HG02981 (cell line): ENCODE measurements around the gene AKAIN1.

Source experiments
- ATAC-seq: cut with Tn5 transposase; IDR thresholded peaks from one replicate; pipeline ENCODE4 v1.9.1; 2021; ENCODE audit warnings: mild to moderate bottlenecking, moderate library complexity; ENCODE audit not compliant: unreplicated experiment

AKAIN1 gene

DNA sequence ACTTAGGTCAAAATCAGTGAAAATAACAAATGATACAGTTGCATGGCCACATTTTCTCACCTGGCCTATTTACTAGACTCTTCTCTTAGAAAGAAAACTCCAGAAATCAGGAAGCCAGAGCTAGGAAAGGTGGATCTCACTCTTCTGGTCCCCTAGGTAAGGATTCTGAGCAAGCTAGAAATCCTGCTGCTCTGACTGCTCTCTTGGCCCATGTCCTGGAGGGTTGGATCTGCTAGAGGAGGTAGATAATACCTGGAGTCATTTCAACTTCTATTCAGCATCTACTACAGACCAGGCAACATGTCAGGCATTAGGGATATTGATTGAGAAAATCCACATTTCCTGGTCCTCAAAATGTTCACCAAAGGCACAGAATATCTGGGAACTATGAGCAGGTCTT is 34.9 kb downstream of the AKAIN1 start:
- no peak for ATAC-seq

DNA sequence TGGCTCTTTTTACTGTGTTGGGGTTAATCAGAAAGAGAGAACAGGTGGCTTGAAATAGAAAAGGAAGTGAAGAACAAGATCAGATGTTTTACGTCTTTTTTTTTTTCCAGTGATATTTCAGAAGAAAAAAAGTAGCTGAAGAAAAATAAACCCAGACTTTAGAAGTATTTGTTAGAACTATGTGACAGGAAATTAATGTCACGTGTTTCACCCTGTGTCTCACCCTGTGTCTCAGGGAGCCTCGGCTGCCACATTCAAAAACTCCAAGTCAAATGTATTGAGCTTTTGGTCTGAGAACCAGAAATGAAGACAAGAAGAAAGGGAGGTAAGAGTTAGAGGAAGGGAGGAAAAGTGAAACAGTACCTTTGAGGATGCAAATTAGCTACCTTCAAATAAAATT is 38.0 kb downstream of the AKAIN1 start:
- no peak for ATAC-seq

DNA sequence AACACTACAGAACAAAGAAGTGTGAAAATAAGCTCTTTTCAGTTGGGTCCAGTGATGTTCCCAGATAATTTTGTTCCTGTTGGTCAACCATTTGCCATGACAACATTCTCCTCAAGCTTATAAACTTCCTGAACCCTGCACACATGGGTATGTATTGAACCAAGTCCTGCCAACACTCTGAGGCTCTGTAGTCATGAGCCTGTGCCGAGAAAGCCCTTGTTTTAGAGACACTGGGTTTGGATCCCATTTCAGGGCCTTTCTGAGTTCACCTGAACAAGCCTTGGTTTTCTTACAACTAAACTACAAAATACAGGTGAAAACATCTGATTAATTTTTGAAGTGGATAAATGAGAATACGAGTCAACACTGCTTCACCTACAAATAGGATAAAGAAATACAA is 38.5 kb downstream of the AKAIN1 start:
- no peak for ATAC-seq

DNA sequence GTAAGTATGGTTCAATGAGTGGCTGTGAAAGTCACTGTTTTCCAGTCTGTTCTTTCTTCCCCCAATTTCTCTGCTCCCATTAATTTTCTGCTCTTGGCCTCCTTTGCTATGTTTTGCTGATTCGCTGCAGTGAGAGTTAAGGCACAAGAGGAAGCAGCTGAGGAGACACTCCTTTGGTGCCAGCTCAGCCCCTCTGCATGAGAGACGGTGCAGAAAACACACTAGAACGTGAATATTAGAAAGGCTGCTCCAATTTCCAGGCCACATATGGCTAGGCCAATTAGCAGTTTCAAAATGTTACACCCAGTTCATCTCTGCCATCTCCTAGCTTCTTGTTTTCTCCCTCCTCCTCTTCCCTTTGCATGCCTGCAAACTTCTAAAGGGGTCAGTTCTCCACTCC is 38.9 kb downstream of the AKAIN1 start:
- ATAC-seq: no peak

DNA sequence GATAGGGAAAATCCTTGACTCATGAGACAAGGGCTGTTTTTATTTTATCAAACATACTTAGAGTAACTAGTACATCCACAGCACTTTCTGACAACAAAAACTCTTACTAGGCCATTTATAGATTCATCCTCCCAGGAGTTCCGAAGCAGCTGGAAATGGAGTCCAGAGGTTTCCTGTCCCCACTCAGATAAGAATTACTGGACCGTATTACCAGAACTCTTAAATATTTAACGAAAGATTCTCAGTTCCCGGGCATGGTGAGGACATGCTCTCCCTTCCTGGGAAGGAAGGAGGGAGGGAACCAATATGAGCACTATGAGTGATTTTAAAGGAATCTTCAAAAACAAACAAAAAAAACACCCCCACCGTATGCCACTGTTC is 41.2 kb downstream of the AKAIN1 start:
- no peak for ATAC-seq

DNA sequence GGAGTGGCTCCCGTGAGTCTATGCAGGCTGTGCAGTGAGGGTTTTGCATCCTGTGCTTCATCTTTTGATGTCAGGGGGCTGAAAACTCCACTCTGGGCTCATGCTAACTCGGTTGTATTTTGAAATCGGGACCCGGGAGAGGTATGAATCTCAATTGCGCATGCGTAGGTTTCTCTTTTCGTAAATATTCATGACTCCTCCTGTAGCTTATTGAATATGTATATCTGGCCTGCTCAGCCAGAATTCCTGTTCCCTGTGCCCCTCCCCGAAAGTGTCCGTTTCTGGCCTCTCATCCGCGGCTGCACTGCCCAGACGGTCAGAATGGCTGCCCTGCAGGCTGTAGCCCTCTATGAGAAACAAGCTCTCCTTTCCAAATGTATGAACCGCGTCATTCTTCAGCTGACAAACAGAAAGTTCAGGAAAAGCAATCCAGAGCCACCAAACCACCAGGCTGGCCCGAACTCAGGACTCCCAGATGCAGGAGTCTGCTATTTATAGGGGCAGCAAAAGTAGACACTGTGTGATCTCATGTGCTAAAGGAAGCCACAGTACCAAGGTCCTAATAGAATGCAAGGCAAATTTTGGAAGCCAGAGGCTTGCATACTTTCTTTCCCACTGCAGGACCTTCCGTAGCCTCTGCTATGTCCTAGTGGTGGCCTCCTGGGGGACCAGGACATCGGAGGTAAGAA is 41.7 kb downstream of the AKAIN1 start:
- no peak for ATAC-seq

DNA sequence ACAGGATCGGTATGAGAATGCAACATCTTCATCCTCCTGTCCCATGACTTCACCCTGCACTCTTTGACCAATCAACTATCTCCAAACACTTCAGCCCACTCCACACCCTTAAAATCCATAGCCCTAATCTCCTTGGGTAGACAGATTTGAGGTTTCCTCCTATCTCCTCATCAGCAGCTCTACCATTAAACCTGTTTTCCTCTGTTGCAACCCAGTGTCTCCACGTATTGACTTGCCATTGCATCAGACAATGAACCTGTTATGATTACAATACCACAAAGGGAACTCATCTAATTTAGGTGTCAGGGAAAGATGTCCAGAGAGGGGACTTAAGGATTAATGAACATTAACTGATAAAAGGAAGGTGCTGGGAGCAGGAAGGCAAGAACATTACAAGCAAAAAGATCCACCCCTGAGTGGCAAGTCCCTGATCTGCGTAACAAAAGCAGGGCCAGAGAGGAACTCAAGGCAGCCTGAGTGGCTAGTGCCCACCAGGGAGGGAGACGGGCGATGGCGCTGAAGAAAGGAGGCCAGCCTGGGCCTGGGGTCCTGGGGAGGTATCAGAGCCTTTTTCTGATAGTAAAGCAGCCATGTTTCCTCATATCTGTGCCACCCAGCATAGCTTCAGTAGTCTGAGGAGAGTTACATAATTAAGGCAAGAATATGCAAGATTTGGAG is 44.6 kb downstream of the AKAIN1 start:
- ATAC-seq: no peak

DNA sequence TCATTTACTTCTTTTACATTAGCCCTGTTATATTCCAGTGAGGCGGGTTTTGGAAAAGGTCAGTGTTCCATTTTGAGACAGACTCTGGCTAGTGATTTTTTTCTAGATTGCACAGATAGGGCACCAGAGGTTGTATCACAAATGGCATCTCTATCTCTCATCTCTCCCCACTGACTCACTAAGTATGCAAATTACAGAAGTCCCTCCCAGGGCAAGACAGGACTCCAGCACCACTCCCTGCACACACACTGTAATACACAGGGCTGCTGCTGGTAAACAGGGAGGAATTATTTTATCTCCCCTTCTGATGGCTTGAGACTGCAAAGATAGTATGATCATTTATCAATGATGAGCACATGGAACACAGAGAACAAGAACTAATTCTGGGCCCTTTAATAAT is 46.2 kb downstream of the AKAIN1 start:
- no peak for ATAC-seq

DNA sequence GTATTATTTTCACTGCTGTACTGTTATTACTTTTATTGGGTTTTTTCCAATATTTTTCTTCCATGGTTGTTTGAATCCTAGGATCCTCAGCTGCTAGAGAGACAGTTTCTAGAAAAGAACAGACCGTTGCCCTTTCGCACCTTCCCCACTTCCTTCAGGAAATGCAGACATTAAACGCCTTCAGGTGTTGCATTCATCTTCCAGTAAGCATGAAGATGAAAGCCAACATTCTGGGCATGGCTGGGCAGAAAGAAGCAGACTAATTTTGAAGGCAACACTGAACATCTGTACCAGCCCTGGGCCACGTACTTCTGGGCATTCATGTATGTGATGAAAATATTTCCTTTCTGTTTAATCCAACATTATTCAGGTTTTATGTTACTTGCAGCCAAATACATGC is 51.0 kb downstream of the AKAIN1 start:
- no peak for ATAC-seq

DNA sequence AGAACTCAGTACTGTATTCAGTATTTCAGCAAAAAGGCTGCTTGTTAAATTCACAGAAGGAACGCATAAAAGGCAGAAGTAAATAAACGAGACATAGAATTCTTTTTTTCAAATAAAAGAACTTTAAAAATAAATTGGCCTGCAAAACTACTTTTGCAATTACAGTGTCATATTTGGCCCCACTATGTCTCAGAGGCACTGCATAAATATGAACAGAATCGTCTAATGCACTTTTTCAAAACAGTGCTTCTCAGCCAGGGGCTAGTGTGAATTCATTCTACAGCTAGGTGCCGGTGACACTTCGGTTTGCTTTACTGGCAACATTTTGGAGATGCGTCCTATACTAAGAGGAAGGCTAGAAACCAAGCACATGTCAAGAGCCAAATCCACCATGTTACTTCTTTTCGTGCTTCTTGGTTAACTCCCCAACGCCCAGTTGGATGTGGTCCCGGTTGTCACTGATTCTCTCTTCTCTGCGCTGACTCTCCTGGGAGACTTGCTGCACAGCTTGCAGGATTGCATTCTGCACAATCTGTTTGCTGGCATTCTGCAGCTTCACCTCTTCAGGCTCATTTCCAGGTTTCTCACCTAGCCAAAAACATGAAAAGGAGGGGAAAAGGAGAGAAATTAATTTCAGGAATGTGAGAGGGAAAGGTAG is 51.8 kb downstream of the AKAIN1 start:
- ATAC-seq: no peak

DNA sequence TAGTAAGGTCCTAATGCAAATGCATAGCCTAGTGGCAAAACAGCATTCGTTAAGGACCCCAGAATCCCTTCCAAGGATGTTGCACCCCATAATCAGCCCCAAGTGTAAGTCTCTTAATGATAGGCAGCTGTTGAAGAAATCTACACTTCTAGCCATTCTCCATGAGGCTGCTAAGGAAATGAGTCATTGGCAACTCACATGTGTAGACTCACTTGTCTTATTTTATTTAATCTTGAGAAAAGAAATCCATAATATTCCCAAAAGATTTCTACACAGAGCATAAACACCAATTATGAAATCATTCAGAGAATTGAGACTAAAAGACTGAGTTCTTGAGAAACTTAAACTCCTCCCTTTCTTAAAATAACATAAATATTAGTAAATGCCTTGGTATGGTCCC is 52.4 kb downstream of the AKAIN1 start:
- ATAC-seq: no peak

DNA sequence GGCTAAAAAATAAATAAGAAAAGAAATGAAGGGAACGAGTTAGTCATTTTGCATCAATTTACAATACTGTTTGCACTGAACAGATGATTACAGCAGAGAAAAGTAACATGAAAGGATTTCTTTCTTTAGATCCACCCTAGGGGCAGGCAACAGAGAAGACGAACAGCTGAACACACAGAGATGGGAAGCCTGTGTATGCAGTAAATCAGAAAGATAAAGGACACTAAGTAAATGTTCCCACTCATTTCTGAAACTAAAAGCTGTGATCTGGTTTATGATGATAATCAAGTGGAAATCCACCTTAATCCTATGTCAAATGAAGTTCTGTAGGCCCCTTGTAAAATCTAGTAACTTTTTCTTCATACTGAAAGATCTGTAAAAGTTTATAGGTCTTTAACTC is 54.2 kb downstream of the AKAIN1 start:
- no peak for ATAC-seq

DNA sequence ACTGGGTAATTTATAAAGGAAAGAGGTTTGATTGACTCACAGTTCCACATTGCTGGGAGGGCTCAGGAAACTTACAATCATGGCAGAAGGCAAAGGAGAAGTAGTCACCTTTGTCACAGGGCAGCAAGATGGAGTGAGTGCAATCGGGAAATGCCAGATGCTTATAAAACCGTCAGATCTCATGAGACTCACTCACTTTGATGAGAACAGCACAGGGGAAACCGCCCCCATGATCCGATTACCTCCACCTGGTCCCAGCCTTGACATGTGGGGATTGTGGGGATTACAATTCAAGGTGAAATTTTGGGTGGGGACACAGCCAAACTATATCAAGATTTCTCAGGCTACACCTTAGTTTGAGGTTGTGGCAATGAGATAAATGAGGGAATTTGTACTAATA is 54.9 kb downstream of the AKAIN1 start:
- ATAC-seq: no peak

DNA sequence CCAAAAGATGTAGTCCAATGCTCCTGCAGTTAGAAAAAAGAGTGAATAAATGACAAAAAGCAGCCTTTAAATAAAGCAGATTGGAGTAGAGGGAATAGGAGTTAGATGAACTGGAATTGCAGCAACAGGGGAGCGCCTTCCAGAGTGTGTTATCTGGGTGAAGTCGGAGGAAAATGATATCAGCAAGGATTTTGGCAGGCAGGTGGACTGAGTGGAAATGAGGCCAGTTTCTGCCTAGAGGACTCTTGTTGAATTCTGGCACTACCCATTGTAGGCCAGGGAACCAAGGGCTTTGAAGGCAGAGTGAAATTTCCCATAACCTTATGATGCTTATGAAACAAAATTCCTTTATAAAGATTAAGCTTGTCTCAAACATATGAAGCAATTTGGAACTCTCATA is 59.8 kb downstream of the AKAIN1 start:
- no peak for ATAC-seq

DNA sequence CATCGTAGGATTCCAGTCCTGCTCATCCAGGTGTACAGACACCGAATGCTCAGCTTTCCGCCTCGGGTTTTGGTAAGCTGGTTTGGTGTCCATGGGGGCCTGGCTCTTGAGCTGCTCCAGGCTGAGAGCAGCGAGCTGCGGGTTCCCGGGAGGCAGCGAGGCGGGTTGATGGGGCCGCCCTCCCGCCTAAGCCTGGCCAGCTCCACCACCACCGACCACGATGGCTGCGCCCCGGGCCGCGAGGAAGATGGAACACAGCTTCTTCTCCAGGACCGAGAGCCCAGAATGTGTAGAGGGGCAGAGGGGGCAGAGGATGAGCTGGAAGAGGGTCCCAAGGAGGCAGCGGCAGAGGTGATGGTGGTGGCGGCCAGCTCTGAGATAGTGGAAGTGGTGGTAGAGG is 64.1 kb downstream of the AKAIN1 start:
- no peak for ATAC-seq

DNA sequence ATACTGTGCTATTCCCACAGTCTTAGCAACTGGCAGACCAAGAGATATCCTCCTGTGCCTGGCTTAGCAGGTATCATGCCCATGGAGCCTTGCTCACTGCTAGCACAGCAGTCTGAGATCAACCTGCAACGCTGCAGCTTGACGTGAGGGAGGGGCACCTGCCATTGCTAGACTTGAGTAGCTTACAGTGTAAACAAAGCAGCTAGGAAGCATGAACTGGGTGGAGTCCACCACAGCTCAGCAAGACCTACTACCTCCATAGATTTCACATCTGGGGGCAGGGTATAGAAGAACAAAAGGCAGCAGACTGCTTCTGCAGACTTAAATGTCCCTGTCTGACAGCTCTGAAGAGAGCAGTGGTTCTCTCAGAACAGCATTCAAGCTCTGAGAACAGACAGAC is 74.8 kb downstream of the AKAIN1 start:
- no peak for ATAC-seq

DNA sequence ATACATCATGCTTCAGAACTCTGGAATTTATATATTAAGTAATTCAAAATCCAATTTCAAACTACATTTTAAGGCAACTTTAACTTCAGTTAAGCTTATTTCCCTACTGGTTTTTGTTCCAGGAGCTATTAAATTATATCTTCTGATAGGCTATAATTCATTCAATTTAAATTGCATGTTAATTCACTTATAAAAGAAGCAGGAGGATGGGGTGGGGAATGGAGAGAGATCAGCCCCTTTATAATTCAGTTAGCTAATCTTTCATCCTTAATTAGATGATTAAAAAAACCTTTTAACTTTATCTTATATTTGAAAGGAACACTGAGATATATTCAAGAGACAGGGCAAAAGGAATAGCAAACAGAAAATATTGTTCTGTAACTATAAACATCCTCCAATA is 86.8 kb downstream of the AKAIN1 start:
- no peak for ATAC-seq

DNA sequence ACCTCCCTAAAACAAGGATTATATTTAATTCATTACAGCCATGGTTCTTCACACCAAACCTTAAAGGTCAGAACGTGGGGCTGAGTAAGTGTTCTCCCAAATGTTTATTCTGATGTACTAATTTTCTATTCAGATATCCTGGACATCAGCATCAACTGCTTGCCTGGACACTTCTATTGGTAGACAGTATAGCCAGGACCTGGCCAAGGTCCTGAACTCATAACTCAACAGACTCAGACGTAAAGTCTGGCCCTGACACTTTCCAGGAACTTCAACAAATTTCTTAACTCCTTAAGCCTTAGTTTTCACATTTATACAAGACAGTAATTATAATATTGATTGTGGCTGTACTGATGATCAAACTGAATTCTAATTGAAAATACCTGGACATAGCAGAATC is 89.1 kb downstream of the AKAIN1 start:
- ATAC-seq: no peak

DNA sequence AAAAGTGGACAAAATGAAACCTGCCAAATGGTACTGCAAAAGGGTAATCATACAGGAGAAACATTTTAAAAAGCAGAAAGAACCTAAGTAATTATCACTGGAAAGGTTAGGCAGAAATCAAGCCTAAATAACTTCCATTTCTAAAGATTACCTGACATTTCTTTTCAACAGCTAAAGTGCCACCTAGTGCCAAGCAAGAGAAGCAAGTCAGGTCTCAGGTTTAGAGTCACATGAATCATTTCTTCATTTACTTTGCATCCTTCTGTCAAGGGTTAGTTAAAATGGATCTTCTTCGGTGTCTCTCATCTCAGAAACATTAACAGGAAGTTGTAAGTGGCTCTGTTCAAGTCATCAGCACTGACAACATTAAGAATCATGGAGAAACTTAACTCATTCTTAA is 90.3 kb downstream of the AKAIN1 start:
- no peak for ATAC-seq

DNA sequence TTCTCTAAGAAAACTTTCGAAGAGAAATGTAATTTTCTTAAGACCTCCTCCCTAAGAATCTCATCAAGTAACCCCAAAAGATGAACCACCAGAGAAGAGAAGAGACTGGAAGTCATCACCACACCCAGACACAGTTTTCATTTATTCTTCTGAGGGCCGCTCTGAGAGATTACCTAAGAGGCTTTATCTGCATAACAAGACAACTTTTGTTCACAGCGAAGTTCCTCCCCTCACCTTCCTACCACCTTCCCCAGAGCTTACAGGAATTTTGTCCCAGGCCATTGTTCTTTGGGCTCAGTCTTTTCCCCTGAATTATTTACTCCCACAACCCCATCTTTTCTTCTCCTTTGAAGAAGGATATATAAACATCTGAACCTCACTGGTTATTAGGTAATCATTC is 92.8 kb downstream of the AKAIN1 start:
- no peak for ATAC-seq

DNA sequence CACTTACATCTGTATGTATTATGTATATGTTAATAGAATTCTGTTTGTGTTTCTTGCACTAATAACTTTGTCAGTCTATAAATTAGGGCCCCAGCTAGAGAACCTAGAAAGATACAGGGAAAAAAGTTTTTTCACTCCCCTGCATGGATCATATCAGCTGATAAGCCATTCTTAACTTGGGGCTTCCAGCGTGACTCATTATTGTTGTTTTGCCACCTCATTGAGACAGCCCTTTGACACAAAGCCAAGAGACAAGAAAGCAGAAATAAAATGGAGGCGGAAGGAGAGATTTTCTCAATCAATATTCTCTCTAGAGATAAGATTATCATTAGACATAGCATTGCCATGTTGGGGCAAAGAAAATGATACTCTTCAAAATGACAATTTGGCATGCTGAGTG is 93.4 kb downstream of the AKAIN1 start:
- ATAC-seq: no peak

DNA sequence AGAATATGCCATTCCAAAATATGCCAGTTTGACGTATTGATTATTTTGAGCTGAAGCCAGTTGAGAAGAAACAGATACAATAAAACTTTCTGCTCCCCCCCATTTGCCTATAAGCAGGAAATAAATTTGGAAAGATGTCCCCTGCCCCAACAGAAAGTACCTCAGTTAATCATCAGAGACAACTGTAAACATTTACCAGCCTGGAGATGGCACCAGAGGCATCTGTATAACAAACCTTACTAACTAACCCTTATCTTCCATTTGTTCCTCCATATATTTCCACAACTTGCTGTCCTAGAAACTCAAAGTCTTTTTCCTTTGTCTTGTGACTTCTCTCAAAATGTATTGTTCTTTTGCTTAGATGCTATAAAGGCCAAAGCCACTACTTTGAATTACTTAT is 93.8 kb downstream of the AKAIN1 start:
- ATAC-seq: no peak
